Measurements from ENCODE around the gene MALAT1. TPM values are rescaled to one million over a fixed set of nuclear protein-coding genes. Genes with fewer than 3 reads are reported as not detected.

Gene MALAT1
- total RNA-seq (2022; extraction: Qiagen RNA extraction): 48.1 to 87.2 TPM (median 67.9 TPM) in 5 replicates

DNA sequence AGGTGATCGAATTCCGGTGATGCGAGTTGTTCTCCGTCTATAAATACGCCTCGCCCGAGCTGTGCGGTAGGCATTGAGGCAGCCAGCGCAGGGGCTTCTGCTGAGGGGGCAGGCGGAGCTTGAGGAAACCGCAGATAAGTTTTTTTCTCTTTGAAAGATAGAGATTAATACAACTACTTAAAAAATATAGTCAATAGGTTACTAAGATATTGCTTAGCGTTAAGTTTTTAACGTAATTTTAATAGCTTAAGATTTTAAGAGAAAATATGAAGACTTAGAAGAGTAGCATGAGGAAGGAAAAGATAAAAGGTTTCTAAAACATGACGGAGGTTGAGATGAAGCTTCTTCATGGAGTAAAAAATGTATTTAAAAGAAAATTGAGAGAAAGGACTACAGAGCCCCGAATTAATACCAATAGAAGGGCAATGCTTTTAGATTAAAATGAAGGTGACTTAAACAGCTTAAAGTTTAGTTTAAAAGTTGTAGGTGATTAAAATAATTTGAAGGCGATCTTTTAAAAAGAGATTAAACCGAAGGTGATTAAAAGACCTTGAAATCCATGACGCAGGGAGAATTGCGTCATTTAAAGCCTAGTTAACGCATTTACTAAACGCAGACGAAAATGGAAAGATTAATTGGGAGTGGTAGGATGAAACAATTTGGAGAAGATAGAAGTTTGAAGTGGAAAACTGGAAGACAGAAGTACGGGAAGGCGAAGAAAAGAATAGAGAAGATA lies at the start of gene MALAT1:
MALAT1 (plus strand) TSS at position 69 of the 736 bp plus-strand sequence.

DNA sequence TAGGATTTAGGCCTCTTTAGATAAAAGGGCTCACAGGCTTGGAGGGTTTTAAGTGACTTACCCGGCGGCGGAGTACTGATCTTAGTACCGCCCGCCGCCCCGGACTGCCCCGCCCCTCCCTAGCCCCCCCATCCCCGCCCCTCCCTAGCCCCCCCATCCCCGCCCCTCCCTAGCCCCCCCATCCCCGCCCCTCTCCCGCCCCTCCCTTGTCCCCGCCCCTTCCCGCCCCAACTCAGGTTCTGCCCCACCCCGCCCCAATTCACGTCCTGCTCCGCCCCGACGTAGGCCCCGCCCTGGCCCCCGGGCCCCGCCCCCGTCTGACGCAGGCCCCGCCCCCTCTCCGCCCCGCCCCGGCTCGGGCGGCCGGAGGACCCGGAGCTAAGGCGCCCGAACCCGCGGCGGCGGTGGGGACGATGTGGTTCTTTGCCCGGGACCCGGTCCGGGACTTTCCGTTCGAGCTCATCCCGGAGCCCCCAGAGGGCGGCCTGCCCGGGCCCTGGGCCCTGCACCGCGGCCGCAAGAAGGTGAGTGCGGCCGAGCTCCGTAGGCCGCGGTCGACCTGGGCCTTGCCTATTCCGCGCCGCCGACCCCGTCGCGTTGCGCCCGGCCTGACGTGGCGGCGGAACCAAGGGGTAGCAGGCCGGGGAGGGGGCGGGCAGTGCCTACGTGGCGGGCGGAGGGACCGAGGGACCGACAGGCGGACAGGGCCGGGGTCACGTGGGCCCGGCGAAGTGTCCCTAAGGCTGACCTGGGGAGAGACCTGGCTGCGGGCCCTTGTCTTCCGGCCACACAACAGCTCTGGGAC lies 26.1 kb downstream of the MALAT1 start, which contains the start of gene SCYL1:
SCYL1 (plus strand) TSS at position 343 of the 805 bp plus-strand sequence; CDS start at position 414, 71 bp downstream.

Other genes starting within 250 kb of the MALAT1 start
- 12.1 to 15.0 TPM (median 13.8 TPM) in 5 replicates for gene POLA2, start 237.1 kb upstream of the MALAT1 start, total RNA-seq (2022; extraction: Qiagen RNA extraction)
- gene CDC42EP2, start 184.2 kb upstream of the MALAT1 start, total RNA-seq (2022; extraction: Qiagen RNA extraction): 13.2 to 20.7 TPM (median 16.6 TPM) in 5 replicates
- gene DPF2, start 165.2 kb upstream of the MALAT1 start, total RNA-seq (2022; extraction: Qiagen RNA extraction): 39.6 to 48.3 TPM (median 41.6 TPM) in 5 replicates
- gene TIGD3, start 144.3 kb upstream of the MALAT1 start, total RNA-seq (2022; extraction: Qiagen RNA extraction): 0.76 to 1.4 TPM (median 0.90 TPM) in 5 replicates
- gene SLC25A45, start 116.4 kb upstream of the MALAT1 start, total RNA-seq (2022; extraction: Qiagen RNA extraction): 13.4 to 14.8 TPM (median 14.2 TPM) in 5 replicates
- 50.4 to 58.2 TPM (median 55.8 TPM) in 5 replicates for gene FRMD8, start 112.4 kb upstream of the MALAT1 start, total RNA-seq (2022; extraction: Qiagen RNA extraction)
- 129 to 220 TPM (median 203 TPM) in 5 replicates for gene NEAT1, start 76.2 kb upstream of the MALAT1 start, total RNA-seq (2022; extraction: Qiagen RNA extraction)
- 50.9 to 60.4 TPM (median 56.0 TPM) in 5 replicates for gene SCYL1, start 26.0 kb downstream of the MALAT1 start, total RNA-seq (2022; extraction: Qiagen RNA extraction)
- gene LTBP3, start 59.3 kb downstream of the MALAT1 start, total RNA-seq (2022; extraction: Qiagen RNA extraction): 83.4 to 114 TPM (median 105 TPM) in 5 replicates
- gene ZNRD2, start 71.4 kb downstream of the MALAT1 start, total RNA-seq (2022; extraction: Qiagen RNA extraction): 71.2 to 74.6 TPM (median 73.7 TPM) in 5 replicates
- gene FAM89B, start 73.5 kb downstream of the MALAT1 start, total RNA-seq (2022; extraction: Qiagen RNA extraction): 22.8 to 49.9 TPM (median 46.2 TPM) in 5 replicates
- 26.1 to 36.0 TPM (median 34.5 TPM) in 5 replicates for gene EHBP1L1, start 77.0 kb downstream of the MALAT1 start, total RNA-seq (2022; extraction: Qiagen RNA extraction)
- gene KCNK7, start 96.8 kb downstream of the MALAT1 start, total RNA-seq (2022; extraction: Qiagen RNA extraction): 0.08 to 0.93 TPM (median 0.78 TPM) in 5 replicates
- 40.5 to 47.5 TPM (median 45.0 TPM) in 5 replicates for gene MAP3K11, start 115.2 kb downstream of the MALAT1 start, total RNA-seq (2022; extraction: Qiagen RNA extraction)
- gene PCNX3, start 116.7 kb downstream of the MALAT1 start, total RNA-seq (2022; extraction: Qiagen RNA extraction): 31.4 to 36.0 TPM (median 32.1 TPM) in 5 replicates
- gene SIPA1, start 139.1 kb downstream of the MALAT1 start, total RNA-seq (2022; extraction: Qiagen RNA extraction): 12.9 to 19.7 TPM (median 16.4 TPM) in 5 replicates
- 66.4 to 76.8 TPM (median 74.4 TPM) in 5 replicates for gene RELA, start 163.9 kb downstream of the MALAT1 start, total RNA-seq (2022; extraction: Qiagen RNA extraction)
- gene KAT5, start 213.2 kb downstream of the MALAT1 start, total RNA-seq (2022; extraction: Qiagen RNA extraction): 41.2 to 52.5 TPM (median 50.4 TPM) in 5 replicates
- gene RNASEH2C, start 221.8 kb downstream of the MALAT1 start, total RNA-seq (2022; extraction: Qiagen RNA extraction): 23.6 to 51.8 TPM (median 47.4 TPM) in 5 replicates

All from A549 treated with Hydrocortisone at 1 μM for 4 hours (cell line).